Mucosa of gallbladder (tissue), 1 donor: Measurements from ENCODE around the gene PTGS2. TPM values are rescaled to one million over a fixed set of nuclear protein-coding genes. Genes with fewer than 3 reads are reported as not detected.

ENCODE experiments used
- DNase-seq: peaks from one replicate; pipeline ENCODE4 v3.0.0-alpha.2; 2020; ENCODE audit warnings: low spot score
- total RNA-seq: library from RNA; stranded (reverse); gene quantifications from one replicate; pipeline ENCODE4 v1.2.1, GENCODE V29; 2021
- donor health status: DM: no; HTN: no; CAD: no.

Gene PTGS2
- total RNA-seq = 10.0 TPM

DNA sequence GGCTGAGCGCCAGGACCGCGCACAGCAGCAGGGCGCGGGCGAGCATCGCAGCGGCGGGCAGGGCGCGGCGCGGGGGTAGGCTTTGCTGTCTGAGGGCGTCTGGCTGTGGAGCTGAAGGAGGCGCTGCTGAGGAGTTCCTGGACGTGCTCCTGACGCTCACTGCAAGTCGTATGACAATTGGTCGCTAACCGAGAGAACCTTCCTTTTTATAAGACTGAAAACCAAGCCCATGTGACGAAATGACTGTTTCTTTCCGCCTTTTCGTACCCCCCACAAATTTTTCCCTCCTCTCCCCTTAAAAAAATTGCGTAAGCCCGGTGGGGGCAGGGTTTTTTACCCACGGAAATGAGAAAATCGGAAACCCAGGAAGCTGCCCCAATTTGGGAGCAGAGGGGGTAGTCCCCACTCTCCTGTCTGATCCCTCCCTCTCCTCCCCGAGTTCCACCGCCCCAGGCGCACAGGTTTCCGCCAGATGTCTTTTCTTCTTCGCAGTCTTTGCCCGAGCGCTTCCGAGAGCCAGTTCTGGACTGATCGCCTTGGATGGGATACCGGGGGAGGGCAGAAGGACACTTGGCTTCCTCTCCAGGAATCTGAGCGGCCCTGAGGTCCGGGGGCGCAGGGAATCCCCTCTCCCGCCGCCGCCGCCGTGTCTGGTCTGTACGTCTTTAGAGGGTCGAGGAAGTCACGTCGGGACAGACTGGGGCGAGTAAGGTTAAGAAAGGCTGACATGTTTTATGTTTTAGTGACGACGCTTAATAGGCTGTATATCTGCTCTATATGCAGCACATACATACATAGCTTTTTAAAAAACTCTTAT is at the start of gene PTGS2:
TSS of gene PTGS2 (minus strand) at position 179 of the 817 bp plus-strand sequence. CDS start at position 46, 133 bp downstream.
- DNase-seq = peak; percentile 85

GRCh38 chr1:186722711-186723309 is 42.6 kb upstream of the PTGS2 start:
- peak; percentile 28 for DNase-seq

GRCh38 chr1:186717286-186717685 is 37.1 kb upstream of the PTGS2 start:
- no peak for DNase-seq

DNA sequence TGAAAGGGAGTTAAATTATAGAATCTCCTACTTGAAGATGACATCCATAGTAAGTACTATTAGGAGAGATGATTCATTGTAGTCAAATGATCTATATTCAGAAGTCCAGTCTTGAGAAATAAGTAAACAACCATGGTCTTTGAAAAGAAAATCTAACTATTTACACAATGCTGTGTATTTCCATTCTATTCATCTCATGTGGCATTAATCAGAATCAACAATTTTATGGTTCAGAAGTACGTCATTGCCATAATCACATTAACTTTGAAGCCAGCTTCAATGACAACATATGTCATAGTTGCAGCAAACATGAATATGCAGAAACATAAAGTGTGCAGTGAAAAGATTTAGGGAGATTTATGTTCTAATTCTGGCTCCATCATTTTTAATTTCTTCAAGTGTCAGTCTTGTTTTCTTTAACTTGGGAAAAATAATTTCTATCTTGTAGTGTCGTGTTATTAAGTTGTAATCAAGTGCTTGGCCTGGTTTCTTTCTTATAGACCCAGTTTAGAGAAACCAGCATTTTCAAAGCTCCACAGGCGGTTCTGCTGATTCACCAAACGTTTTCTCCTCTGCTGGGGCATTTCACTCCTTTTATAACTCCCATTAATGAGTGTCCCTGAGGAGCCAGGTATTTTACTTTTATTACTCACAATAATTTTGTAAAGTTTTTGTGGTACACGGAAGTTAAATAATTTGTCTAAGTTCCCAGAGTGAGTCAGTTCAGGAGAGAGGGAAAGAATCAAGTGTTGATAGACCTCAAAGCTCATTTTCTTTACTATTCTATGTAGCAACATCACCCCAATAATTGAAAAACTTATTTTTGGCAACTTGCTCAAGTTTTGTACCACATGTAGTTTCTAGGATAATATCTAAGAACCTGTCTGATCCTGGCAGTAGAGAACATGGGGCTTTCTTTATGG is 35.9 kb upstream of the PTGS2 start:
- no peak for DNase-seq

- DNase-seq = no peak
Measured at GRCh38 chr1:186710696-186711095, 30.5 kb upstream of the PTGS2 start.

DNA sequence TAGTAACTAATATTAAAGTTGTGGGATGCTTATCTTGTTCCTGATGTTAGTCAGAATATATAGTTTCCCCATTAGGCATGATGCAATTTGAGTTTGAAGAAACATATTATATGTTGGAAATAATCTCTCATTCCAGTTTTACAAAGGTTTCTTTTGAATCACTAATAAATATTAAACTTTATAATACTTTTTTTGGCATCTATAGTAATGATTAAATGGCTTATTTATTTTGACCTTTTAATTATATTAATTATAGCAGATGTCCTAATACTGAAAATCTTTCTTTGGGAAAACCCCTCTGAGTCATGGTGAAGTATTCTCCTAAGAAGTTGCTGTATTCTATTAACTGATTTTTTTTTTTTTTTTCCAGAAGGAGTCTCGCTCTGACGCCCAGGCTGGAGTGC is 28.5 kb upstream of the PTGS2 start:
- no peak for DNase-seq

DNA sequence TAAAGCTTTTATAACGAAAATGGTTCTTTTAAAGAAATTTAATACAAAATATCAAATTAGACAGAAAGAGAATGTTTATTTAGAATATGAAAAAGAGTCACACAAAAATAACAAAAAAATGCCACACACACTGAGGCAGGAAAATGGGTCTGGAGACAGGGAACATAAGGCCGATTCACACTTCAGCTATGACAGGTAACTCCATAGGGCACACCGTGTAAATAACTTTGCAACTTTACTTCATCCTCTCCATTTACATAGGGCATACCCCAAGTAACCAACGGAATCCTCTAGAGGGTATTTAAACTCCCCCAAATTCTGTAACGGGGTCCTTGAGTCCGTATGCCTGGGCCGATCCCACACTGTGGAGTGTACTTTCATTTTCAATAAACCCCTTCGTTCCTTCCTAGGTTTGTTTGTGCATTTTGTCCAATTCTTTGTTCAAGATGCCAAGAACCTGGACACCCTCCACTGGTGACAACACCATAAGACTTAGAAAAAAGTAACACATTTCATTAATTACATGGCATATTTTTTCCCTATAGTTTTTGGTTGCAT is 23.1 kb upstream of the PTGS2 start:
- no peak for DNase-seq

GRCh38 chr1:186700722-186701121 is 20.5 kb upstream of the PTGS2 start:
- no peak for DNase-seq

DNA sequence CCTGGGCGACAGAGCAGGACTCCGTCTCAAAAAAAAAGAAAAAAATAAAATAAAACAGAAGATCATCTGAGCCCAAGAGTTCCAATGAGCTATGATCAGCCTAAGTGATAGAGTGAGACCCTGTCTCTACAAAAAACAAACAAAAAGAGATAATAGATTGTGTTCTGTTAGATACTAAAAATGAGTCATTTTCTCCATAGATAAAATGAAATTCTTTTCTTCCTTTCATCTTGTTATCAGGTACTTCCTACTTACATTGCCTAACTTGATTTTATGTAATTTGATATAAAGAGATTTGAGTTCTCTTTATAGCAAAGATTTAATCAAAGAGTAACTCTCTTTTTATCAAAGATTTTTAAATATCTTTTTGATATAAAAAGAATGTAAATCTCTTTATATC is 19.3 kb upstream of the PTGS2 start:
- no peak for DNase-seq

DNA sequence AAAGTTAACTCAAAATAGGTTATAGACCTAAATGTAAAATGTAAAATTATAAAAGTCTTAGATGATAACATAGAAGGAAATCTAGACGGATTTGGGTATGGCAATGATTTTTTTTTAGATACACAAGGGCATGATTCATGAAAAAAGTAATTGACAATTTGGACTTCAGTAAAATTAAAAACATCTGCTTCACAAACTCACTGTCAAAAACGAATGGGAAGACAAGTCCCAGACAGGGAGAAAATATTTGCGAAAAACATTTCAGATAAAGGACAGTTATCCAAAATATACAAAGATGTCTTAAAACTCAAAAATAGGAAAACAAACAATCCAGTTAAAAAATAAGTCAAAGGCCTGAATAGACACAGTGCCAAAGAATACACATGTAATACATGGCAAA is 9.7 kb upstream of the PTGS2 start:
- DNase-seq = no peak

- DNase-seq = no peak
Measured at GRCh38 chr1:186689376-186689775, 9.2 kb upstream of the PTGS2 start.

- DNase-seq = no peak
Measured at GRCh38 chr1:186683652-186684410, 3.6 kb upstream of the PTGS2 start.

- no peak for DNase-seq
Measured at GRCh38 chr1:186682736-186683135, 2.5 kb upstream of the PTGS2 start.

DNA sequence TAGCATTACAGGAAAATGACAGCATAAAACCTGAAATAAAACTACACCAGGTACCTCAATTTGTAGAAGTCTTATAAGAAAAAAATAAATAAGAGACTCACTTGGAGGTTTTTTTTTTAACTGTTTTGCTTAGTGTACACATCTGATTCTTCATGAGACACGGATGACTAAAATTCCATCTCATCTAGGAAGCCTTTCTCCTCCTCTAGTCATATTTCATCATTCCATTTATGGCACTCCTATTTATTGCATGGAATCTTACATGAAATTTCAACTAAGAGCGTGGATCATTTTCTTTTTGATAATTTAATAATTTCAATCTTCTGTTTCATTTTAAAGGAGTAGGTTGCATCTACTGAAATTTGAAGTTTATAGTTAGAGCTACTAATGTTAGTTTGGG is 1.6 kb upstream of the PTGS2 start:
- no peak for DNase-seq

- no peak for DNase-seq
Measured at GRCh38 chr1:186681121-186681520, 898 bp upstream of the PTGS2 start.

DNA sequence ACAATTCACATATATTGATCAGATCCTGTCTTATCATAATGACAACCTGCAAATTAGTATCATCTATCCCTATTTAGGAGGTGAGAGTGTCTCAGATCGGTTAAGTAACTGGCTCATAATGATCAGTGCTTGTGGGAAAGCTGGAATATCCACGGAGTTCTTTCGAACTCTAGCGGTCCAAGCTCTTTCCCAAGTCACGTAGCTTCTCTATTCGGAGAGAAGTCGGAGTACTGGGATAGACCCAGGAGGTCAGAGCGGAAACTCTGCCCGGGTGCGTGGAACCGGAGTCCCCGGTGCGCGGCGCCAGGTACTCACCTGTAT is 339 bp downstream of the PTGS2 start:
- no peak for DNase-seq

- DNase-seq = no peak
Measured at GRCh38 chr1:186678155-186678554, 2.1 kb downstream of the PTGS2 start.

GRCh38 chr1:186672596-186672995 is 7.6 kb downstream of the PTGS2 start:
- DNase-seq = no peak

GRCh38 chr1:186672131-186672530 is 8.1 kb downstream of the PTGS2 start:
- DNase-seq = no peak

GRCh38 chr1:186671136-186671825 is 8.9 kb downstream of the PTGS2 start:
- no peak for DNase-seq
